Non-pigmented ciliary epithelial cell (primary cell): Measurements from ENCODE around the gene TMEM181.
"Not testable (repeated sequence)": the region's sequence is repeated elsewhere in the genome, so short reads cannot be mapped to it uniquely, and the experiment has no call there.

Experiments used
- DNase-seq: peaks from one replicate; pipeline ENCODE4 v3.0.0-alpha.2; 2010; ENCODE audit warnings: low read depth

Gene TMEM181

DNA sequence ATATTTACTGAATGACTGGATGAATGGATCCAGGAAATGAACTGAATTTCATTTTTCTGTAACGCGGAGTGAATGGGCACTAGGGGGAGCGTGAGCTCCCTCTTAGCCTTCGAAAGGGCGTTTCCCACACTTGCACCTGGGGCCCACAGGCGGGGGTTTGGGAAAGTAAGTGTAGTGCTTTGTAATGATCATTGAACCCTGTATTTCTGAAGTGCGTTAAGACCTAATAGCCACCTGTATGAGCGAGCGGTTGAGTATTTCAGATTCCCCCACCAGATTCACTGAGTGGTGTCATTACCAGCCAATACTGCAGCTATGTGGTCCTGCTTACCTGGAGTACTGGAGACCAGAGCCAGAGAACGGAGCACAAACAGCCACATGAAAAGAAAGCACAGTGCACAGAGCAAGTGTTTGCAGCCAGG is 100.5 kb downstream of the TMEM181 start:
- DNase-seq, result no peak

DNA sequence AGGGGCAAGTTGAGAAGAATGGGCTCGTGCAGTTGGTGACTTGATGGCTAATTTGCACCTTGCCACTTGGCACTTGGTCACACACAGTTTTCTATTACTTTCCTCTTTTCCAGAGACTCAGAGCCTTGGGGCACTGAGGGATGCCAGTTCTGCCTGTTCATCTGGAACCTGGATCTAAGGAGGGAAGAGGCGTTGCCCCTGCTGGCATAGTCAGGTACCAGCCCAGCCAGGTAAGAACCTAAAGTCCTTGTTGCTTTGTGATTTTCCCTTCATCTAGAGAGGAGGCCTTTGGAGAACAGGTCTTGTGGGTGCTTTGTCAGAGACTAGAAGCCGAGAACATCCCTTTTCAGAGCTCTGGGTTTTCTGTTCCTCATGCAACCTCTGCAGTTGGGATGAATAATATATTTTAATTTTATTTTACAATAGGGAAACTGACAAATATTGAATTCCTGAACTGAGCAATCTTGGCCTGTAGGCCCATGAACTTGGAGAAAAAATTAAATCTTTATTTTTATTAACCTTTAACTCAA is 101.3 kb downstream of the TMEM181 start:
- no peak for DNase-seq

DNA sequence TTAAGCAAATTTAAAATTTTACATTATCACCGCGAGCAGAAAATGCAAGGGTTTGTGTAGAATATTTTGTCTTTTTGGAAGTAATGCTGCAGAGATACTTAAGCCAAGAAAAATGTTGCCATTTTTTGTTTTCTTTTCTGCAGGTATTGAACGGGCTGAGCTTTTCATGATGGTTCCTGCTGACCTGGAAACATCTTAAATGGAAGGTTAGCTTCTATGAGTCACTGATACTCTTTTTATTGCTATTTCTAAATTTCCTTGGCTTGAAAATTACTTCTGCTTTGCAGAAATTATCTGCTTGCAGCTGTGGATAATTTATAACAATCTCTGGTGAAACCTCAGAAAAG is 102.7 kb downstream of the TMEM181 start:
- DNase-seq, result no peak

DNA sequence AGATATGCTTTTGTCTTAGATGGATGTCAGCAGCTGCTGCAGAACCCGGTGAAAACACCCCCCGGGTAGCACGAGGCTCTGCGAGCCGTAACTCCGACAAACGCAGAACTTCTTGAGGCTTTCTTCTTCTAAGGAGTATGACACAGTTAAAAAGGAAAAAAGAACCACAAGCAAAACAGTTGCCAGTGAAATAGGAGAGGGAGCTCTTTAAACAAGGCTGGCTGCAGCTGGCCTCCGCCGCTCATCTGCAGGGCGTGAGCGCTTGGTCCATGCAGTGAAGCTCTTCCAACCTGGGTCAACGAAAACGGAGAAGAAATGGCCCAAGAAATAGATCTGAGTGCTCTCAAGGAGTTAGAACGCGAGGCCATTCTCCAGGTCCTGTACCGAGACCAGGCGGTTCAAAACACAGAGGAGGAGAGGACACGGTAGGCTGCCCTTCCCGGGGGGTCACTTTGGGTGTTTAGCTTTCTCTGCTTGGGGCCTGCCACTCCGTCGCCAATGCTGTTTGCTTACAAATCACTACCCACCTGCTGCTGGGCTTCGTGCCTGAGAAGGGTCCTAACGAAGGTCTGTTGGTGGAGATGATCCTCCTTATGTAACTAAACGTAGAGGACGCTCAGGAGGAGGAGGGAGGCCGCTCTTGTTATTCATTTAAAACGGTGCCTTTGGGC is 103.2 kb downstream of the TMEM181 start:
- no peak for DNase-seq

DNA sequence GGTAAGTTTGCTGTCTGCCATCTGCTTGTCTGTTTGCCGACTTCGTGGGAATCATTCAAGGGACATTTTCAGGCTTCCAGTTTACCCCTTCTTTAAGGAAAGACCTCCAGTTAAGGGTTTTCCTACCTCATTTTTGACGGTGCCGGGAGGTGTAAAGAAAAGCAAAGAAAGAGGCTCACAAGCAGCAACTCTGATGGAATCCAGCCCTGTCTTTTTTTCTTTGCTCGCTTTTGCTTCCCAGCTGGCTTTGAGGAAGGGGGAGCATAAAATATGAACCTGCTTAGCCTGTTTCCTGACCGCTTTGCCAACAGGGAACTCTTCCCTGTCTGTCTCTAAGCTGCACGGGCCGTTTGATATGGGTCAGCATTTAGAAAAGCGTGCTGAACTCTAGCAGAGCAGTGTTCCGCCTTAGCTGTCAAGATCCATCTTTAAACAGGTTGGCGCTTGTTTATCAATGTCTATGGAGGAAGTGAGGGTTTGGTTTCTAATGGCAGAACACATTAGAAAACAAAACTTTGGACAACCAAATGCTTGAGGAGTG is 103.8 kb downstream of the TMEM181 start:
- no peak for DNase-seq

DNA sequence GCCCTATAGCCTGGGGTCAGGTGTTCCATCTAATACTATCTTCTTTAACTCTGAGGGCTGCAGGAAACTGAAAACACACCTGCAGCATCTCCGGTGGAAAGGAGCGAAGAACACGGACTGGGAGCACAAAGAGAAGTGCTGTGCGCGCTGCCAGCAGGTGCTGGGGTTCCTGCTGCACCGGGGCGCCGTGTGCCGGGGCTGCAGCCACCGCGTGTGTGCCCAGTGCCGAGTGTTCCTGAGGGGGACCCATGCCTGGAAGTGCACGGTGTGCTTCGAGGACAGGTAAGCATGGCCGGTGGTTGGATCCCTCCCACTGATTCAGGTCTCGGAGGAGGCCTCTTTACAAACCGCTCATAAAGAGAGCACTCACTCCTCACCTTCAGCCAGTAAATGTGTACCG is 105.4 kb downstream of the TMEM181 start:
- DNase-seq, result no peak

DNA sequence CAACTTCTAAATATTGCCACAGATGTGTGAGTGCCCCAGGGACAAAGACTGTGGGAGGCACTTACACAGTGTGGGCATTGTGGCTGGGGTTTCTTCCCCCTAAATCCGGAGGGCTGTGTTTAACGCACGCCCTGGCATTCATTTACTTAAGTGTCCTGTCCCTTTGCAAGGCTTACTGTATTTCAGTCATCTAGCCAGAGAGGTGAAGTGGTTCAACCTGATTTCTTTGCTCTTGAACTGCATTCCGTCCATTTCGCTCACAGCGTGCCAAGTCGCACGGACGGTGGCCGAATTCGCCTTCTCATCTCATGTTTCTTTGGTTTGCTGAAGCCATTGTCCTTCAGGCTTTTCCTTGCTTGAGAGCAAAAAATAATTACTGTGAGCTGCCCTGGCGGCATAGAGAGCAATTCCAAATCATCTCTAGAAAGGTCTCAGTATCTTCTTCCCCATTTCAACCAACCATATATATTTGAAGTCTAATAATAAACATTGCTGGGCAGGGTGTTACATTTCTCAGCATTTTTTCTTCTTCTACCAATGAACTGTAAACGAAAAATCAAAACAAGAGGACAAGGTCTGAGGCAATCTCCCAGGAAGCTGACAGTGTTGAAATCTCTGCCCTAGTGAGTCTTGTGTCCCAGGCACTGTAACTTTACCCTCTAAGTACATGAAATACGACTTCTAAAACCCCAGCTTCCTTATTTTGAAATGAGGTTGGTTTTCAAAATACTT is 106.9 kb downstream of the TMEM181 start:
- DNase-seq, result no peak

DNA sequence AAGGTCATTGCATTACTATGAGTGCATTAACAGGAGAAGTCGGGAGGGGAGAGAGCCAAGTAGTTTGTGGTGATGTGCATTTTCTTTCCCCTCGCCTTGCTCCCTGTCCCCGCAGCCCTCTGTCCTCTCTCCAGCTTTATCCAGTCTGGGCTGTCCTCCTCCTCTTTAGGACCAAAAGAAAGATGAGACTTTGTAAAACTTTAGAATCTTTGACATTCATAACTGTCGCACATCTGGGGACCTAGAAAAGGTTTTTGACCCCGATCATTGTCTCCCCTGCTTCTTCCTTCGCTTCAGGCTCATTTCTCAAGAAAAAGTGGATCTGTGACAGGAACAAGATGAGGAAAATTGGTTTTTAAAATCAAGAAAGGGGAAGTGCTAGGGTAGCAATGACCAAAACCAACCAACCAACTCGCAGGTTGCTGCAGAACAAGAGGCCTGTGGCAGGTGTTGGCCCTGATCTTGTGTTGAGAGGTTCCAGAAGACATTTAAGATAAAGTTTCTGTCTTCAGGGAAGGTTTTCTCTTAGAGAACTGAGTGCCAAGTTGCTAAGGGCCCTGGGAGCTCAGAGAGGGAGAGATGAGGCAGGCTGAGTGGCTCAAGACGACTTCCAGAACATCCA is 107.6 kb downstream of the TMEM181 start:
- no peak for DNase-seq

DNA sequence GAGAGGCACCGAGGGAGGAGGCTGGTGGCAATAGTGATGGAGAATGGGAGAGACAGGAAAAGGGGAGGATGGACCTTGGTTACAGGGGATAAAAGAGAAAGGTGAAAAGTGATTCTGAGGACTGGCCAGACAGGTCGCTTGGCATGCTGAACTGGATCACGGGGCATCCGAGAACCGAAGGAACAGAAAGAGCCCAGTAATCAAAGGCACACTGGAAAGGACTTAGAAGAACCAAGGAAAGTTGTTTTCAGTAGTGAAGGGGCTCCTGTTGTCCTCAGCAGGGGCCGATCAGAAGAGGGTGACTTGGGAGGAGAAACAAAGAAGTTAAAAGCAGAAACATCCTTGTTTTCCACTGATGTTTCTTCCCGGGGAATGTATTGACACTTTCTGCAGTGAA is 108.8 kb downstream of the TMEM181 start:
- DNase-seq, result no peak

DNA sequence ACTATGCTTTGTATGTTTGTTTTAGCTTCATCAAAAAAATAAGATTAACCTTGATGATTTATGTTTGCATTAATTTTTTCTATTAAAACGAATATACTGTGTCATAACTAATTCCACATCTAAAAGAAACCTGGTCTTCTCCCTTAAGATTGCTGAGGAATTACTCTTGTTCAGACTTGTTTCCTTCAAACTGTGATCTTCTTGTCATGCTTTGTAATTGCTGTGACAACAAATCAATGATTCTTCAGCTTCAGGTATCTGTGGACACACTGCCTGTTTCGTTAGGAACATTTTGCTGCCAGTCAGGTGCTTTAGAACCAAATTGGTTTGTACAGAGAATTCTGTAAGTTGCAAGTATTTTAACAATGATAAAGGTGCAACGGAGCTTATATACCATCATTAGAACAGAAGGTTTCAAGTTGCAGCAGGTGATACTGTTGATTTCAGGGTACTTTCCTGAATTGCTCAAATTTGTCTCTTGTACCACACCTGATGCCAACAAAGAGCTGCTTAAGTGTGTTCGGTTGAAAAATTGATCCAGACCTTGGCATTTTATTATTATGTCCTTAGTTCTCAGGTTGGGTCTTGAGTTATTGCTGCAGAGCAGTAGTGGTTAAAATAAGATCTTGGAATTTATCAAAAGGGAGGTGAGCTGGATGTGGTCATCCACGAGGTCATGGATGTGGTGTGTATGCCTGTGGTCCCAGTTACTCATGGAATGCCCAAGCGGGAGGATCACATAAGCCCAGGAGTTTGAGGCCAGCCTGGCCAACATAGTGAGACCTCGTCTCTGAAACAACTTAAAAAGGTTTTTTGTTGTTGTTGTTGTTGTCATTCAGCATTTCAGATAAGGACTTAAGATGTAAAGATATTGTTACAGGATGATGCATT is 109.5 kb downstream of the TMEM181 start:
- DNase-seq, result no peak

DNA sequence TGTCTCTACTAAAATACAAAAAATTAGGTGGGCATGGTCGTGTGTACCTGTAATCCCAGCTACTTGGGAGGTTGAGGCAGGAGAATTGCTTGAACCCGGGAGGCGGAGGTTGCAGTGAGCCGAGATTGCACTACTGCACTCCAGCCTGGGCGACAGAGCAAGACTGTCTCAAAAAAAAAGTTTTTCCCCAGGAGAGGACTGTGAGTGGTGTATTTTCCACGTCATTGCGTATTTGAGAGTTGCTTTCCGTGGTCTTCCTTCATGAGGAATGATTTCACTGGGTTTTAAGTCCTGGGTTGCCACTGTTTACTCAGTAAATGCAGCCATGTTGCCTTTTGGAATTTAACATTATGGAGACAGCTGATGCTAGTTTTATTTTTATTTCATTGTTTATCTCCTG is 112.2 kb downstream of the TMEM181 start:
- not testable (repeated sequence) for DNase-seq

DNA sequence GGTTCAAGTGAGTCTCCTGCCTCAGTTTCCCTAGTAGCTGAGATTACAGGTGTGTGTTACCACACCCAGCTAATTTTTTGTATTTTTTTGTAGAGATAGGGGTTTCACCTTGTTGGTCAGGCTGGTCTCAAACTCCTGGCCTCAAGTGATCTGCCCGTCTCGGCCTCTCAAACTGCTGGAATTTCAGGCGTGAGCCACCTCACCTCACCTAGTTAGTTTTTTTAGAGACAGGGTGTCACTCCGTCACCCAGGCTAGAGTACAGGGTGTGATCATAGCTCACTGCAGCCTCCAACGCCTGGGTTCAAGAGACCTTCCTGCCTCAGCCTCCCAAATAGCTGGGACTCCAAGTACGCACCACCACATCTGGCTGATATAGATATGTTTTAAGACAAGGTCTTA is 112.8 kb downstream of the TMEM181 start:
- no peak for DNase-seq

DNA sequence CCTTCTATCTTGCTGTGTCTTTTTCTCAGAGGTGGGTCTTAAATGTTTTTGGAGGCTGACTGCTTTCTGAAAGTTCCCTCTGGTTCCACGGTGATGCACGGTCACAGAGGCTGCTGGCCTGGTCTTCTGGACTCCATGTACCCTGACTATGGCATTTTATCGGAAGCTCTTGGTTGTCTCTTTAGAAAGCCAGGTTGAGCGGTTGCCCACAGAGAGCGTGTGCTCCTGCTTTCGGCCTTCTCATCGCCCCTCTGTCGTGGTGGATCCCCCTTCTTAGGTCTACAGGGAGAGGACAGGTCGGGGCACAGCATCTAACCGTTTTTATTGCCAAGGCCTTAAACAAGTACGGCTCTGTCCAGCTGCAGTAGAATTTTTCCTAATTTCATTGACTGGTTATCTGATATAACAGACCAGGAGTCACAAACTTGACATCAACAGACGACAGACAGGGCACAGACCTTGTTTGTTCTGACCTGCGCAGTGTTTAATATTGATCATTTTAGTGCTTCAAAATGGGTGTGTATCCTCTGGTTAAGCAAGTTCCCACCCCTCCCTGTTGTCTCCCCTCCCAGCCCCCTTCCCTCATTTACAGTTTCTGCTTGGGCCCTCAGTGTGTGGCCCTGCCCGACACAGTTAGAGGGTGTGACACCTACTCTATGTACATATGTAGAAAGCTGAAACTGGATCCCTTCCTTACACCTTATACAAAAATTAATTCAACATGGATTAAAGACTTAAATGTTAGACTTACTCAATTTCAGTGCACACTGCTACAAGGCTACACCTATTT is 114.6 kb downstream of the TMEM181 start:
- no peak for DNase-seq

DNA sequence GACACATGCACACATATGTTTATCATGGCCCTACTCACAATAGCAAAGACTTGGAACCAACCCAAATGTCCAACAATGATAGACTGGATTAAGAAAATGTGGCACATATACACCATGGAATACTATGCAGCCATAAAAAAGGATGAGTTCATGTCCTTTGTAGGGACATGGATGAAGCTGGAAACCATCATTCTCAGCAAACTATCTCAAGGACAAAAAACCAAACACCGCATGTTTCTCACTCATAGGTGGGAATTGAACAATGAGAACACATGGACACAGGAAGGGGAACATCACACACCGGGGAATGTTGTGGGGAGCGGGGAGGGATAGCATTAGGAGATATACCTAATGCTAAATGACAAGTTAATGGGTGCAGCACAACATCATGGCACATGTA is 117.2 kb downstream of the TMEM181 start:
- DNase-seq, result not testable (repeated sequence)

DNA sequence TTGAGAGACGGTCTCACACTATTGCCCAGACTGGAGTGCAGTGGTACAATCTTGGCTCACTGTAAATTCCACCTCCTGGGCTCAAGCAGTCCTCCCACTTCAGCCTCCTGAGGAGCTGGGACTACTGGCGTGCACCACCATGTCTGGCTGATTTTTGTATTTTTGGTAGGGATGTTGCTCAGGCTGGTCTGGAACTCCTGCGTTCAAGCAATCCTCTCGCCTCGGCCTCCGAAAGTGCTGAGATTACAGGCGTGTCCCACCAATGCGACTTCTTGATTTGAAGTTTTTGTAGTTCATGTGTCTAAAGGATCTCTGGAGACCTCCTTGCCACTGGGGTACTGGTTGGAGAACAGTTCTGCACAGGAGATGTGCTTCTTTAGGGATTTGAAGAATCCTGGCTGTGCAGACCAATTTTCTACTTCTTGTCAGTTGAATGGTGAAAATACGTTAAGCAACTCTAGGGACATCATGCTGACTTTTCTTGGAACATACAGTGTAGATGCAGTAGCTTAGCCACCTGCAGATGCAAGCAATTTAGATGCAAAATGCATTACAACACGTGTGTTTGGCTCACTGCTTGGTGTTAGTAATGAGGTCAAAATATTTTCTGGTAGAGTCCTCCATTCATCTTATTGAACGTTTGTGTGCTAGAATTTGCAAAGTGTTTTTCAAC is 118.2 kb downstream of the TMEM181 start:
- DNase-seq, result no peak

DNA sequence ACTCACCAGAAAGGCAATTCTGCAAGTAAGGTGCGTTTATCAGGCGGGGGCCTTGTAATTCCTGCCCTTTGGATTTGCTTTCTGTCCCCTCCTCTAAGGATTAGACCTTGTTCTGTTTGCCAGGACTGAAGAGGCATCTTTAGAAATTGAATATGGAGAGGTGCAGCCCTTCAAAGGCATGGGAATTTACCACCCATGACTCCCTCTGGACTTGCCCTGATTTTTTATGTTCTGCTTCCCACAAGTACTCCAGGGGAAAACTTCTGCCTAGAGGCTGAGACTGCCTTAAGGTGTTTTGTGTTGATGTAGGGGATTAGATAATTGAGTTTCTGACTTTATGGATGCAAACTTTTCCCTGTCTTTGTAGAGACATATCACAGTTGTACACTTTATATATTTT is 120.1 kb downstream of the TMEM181 start:
- no peak for DNase-seq

DNA sequence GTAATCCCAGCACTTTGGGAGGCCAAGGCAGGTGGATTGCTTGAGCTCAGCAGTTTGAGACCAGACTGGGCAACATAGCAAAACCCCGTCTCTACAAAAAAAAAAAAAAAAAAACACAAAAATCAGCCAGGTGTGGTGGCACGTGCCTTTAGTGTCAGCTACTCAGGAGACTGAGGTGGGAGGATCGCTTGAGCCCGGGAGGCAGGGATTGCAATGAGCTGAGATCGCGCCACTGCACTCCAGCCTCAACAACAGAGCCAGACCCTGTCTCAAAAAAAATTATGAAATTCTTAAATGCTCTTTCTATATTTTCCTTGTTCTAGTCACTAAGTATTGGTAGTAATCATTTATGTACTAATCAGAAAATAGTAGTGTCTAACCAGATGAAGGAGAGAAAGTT is 120.6 kb downstream of the TMEM181 start:
- no peak for DNase-seq

DNA sequence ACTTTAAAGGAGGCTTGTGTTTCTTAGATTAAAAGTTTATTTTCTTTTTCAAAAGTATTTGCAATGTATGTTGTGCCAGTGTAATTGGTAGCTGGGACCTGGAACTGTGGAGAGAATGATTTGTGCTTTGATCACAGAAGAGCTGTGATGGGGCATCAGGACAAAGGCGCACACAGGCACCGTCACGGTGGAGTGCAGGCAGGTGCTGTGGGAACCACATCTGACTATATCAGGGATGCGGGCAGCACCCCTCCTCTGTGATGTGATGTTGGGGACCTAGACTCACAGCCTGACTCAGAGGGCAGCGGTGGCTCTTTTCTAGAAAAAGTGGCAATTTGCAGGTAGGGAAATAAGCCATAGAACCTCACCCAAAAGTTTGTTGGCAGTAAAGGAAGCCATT is 124.4 kb downstream of the TMEM181 start:
- DNase-seq, result no peak

DNA sequence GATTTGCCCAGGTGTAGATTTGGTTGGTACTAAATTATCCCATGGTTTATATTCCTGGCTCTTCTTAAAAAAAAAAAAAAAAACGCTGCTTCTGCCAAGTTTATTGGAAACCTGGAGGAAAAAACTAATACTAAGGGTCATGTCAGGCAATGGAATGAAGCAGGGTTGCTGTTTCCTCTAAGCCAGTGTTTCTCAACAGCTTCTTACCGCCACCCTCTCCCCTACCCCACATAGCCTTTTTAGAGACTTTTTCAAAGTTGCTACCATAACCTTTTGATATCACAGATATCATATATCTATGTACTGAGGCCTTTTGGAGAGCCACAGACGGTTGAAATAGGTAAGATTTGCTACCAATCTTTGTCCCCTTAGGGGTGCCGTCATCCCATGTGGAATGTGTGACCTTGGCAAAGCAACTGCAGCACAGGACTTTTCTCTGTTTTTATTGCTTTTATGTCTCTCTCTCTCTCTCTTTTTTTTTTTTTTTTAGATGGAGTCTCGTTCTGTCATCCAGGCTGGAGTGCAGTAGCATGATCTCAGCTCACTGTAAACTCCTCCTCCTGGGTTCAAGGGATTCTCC is 124.9 kb downstream of the TMEM181 start:
- no peak for DNase-seq
